Measurements from ENCODE around the gene TMEM130. TPM values are rescaled to one million over a fixed set of nuclear protein-coding genes. Genes with fewer than 3 reads are reported as not detected.

Gene TMEM130
- total and polyA plus RNA-seq, 9 of the 15 experiments (the other 6 are each of a cell fraction or from before 2014, with no cell fraction given), result 0.07 TPM; not detected in 8

DNA sequence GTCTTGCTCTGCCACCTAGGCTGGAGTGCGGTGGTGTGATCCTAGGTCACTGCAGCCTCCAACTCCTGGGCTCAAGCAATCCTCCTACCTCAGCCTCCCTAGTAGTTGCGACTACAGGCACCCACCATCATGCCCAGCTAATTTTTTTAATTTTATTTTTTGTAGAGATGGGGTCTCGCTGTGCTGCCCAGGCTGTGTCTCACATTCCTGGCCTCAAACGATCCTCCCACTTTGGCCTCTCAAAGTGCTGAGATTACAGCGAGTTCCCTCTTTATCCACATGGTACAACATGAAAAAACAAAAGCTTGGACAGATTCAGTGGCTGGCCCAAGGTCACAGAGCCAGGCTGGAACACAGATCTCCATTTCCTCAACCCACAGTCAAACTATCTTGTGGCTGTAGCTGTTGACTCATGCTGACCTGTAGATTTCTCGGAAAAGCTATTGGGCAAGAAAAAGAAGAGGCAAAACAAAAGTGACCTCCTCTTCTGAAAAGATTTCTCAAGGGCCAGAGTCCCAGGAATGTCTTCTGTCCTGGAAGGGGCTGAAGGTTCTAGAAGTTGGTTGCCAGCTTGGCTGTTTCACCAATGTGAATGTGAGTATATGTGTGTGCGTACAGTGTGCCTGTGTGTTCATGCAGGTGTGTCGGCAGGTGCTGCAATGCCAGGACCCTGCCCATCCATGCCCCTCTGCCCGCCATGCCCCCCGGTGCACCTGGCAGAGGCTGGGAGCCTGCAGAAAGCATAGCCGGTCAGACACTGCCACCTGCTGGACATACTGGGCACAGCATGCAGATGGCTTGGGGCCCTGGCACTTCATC lies 28.4 kb downstream of the TMEM130 start (continued):
- TF ChIP-seq, protein P1, sequence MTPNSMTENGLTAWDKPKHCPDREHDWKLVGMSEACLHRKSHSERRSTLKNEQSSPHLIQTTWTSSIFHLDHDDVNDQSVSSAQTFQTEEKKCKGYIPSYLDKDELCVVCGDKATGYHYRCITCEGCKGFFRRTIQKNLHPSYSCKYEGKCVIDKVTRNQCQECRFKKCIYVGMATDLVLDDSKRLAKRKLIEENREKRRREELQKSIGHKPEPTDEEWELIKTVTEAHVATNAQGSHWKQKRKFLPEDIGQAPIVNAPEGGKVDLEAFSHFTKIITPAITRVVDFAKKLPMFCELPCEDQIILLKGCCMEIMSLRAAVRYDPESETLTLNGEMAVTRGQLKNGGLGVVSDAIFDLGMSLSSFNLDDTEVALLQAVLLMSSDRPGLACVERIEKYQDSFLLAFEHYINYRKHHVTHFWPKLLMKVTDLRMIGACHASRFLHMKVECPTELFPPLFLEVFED (CRISPR knock-in tag; conservative IDR thresholded peaks at IDR 0.05), result no peak

DNA sequence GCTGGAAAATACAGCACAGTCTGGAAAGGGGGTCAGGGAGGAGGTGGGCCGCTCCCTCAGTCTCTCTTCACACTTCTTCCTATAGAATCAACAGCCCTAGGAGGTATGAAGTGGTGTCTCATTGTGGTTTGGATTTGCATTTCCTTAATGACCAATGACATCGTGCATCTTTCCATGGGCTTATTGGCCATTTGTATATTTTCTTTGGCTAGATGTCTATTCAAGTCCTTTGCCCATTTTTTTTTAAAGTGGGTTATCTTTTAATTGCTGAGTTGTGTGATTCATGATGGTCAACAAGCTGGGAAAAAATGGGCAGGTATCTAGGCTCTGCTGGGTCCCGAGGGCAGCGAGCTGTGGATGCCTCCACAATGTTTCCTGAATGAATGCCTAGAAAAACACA lies 29.1 kb downstream of the TMEM130 start:
- POLR2A ChIA-PET, result interaction anchor here (0.5 to 1.2 kb wide), 3 partner anchors 13 to 372 kb away, joined by 3 to 6 read pairs (median 4); no protein-coding TSS in a partner anchor
- no peak for ATAC-seq
- no TSS peak for BruUV-seq (replicated peaks)

More for the DNA sequence above, 29.1 kb downstream of the TMEM130 start:
- FAIRE-seq, result no peak
- CTCF ChIA-PET (ENCODE audit: low intra/inter-chr PET ratio), result interaction anchor here (0.6 to 2.1 kb wide), 6 partner anchors 85 to 419 kb away, joined by 3 to 37 read pairs (median 4); no protein-coding TSS in a partner anchor
- in situ Hi-C loops (cut with MboI) (loop anchor here (5.0 kb wide), 3 partner anchors 93 to 543 kb away; no protein-coding TSS in a partner anchor), intact Hi-C loops (cut with micrococcal nuclease) (loop anchor here (1.0 kb wide), 1 partner anchor 407 kb away; no protein-coding TSS in a partner anchor)
- TF ChIP-seq ZBTB7A (IDR thresholded peaks at IDR 0.05; ENCODE audit: borderline replicate concordance, control insufficient read depth, low read depth, low read length) (no peak), ZNF316 (IDR thresholded peaks at IDR 0.05) (peak; percentile 34; the same call in 1 of the 2 replicates)
- peaks cover 0 to 3% of the 10 kb centered on the region in 2 experiments; a peak in 2 of 5 replicates for H3K4me1 ChIP-seq (replicated peaks in 1 of 2; ENCODE audit: control insufficient read depth in 2 of 2, insufficient read depth in 2 of 2, low read length in 2 of 2)
- no peak overlapping the region for H3K9ac ChIP-seq (ENCODE audit: insufficient read depth in 1 of 2, low read depth in 2 of 2, low read length in 2 of 2)
- H3K36me3 ChIP-seq (ENCODE audit: control insufficient read depth, insufficient read depth, low read length), result no peaks in the 10 kb centered on the region
- 0 out of 2 replicates have a peak, but pooled peaks cover 9% of the 10 kb centered on the region for H4K20me1 ChIP-seq (replicated peaks; ENCODE audit: control insufficient read depth, insufficient read depth, low read length)
- no peak overlapping the region for H2AFZ ChIP-seq (ENCODE audit: low read depth, low read length)
- no peak for DNase-seq (ENCODE audit: extremely low read depth in 1 of 4, low spot score in 3 of 4)
- H3K9me1 ChIP-seq (ENCODE audit: control insufficient read depth, insufficient read depth, low read length), result no peaks in the 10 kb centered on the region
- H3K9me3 ChIP-seq (replicated peaks; ENCODE audit: control insufficient read depth, insufficient read depth, low read depth, low read length), result no peaks in the 10 kb centered on the region
- H3K4me2 ChIP-seq (ENCODE audit: insufficient read depth, low read length), result no peak overlapping the region
- 0% methylated on average over 4 of the region's 4 CpGs for WGBS (ENCODE audit: insufficient coverage, low coverage, missing lambda C conversion rate)
- no peak overlapping the region for H3K27ac ChIP-seq (ENCODE audit: extremely low read depth, low read depth, low read length)
- no peak overlapping the region for H3K4me3 ChIP-seq
- H3K27me3 ChIP-seq (ENCODE audit: control insufficient read depth in 2 of 2, insufficient read depth in 2 of 2, low read length in 2 of 2), result peaks cover 13 to 45% of the 10 kb centered on the region in 2 experiments; a peak in 4 of 5 replicates
- H3K79me2 ChIP-seq (ENCODE audit: control insufficient read depth, insufficient read depth, low read length), result no peaks in the 10 kb centered on the region

All from K562 (cell line).